Measurements from ENCODE around the gene USP10.

Gene USP10

GRCh38 chr16:84819644-84820304, 120.0 kb downstream of the USP10 start, which contains the start of gene CRISPLD2:
TSS of gene CRISPLD2 (plus strand) at chr16:84819985. CDS start at chr16:84838496, 18,511 bp downstream.
- TF ChIP-seq FOXP2 (optimal IDR thresholded peaks at IDR 0.05; ENCODE audit: borderline replicate concordance, extremely low read depth, extremely low read length, insufficient read depth) = no peak
- TF ChIP-seq POLR2AphosphoS5 (IDR thresholded peaks at IDR 0.05; ENCODE audit: low read depth, low read length) = peak; percentile 76
- TF ChIP-seq, protein P1, sequence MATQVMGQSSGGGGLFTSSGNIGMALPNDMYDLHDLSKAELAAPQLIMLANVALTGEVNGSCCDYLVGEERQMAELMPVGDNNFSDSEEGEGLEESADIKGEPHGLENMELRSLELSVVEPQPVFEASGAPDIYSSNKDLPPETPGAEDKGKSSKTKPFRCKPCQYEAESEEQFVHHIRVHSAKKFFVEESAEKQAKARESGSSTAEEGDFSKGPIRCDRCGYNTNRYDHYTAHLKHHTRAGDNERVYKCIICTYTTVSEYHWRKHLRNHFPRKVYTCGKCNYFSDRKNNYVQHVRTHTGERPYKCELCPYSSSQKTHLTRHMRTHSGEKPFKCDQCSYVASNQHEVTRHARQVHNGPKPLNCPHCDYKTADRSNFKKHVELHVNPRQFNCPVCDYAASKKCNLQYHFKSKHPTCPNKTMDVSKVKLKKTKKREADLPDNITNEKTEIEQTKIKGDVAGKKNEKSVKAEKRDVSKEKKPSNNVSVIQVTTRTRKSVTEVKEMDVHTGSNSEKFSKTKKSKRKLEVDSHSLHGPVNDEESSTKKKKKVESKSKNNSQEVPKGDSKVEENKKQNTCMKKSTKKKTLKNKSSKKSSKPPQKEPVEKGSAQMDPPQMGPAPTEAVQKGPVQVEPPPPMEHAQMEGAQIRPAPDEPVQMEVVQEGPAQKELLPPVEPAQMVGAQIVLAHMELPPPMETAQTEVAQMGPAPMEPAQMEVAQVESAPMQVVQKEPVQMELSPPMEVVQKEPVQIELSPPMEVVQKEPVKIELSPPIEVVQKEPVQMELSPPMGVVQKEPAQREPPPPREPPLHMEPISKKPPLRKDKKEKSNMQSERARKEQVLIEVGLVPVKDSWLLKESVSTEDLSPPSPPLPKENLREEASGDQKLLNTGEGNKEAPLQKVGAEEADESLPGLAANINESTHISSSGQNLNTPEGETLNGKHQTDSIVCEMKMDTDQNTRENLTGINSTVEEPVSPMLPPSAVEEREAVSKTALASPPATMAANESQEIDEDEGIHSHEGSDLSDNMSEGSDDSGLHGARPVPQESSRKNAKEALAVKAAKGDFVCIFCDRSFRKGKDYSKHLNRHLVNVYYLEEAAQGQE (IDR thresholded peaks at IDR 0.05; ENCODE audit: insufficient read depth in 1 of 2, low read depth in 2 of 2, low read length in 2 of 2) = 0 out of 4 replicates have a peak, but pooled peaks of 1 of the 2 experiments have one; percentile 30
- TF ChIP-seq TAF1 (IDR thresholded peaks at IDR 0.05; ENCODE audit: borderline replicate concordance, insufficient read depth, low read length) = no peak
- no peak for TF ChIP-seq SIN3A (IDR thresholded peaks at IDR 0.05; ENCODE audit: borderline replicate concordance, insufficient read depth, low read length)

- TF ChIP-seq POLR2AphosphoS5 (IDR thresholded peaks at IDR 0.05; ENCODE audit: low read depth, low read length) (no peak), TAF1 (IDR thresholded peaks at IDR 0.05; ENCODE audit: borderline replicate concordance, insufficient read depth, low read length) (no peak), FOXP2 (optimal IDR thresholded peaks at IDR 0.05; ENCODE audit: borderline replicate concordance, extremely low read depth, extremely low read length, insufficient read depth) (no peak), SIN3A (IDR thresholded peaks at IDR 0.05; ENCODE audit: borderline replicate concordance, insufficient read depth, low read length) (no peak)
- TF ChIP-seq, protein P1 (IDR thresholded peaks at IDR 0.05; ENCODE audit: insufficient read depth in 1 of 2, low read depth in 2 of 2, low read length in 2 of 2) = no peak
Observed at GRCh38 chr16:84820305-84820684, 120.5 kb downstream of the USP10 start.

GRCh38 chr16:84820771-84821170, 121.0 kb downstream of the USP10 start:
- no peak for TF ChIP-seq POLR2AphosphoS5 (IDR thresholded peaks at IDR 0.05; ENCODE audit: low read depth, low read length)
- no peak for TF ChIP-seq TAF1 (IDR thresholded peaks at IDR 0.05; ENCODE audit: borderline replicate concordance, insufficient read depth, low read length)
- TF ChIP-seq, protein P1 (IDR thresholded peaks at IDR 0.05; ENCODE audit: insufficient read depth in 1 of 2, low read depth in 2 of 2, low read length in 2 of 2) = no peak
- no peak for TF ChIP-seq SIN3A (IDR thresholded peaks at IDR 0.05; ENCODE audit: borderline replicate concordance, insufficient read depth, low read length)
- TF ChIP-seq FOXP2 (optimal IDR thresholded peaks at IDR 0.05; ENCODE audit: borderline replicate concordance, extremely low read depth, extremely low read length, insufficient read depth) = no peak

- no peak for TF ChIP-seq POLR2AphosphoS5 (IDR thresholded peaks at IDR 0.05; ENCODE audit: low read depth, low read length)
- TF ChIP-seq SIN3A (IDR thresholded peaks at IDR 0.05; ENCODE audit: borderline replicate concordance, insufficient read depth, low read length) = no peak
- no peak for TF ChIP-seq TAF1 (IDR thresholded peaks at IDR 0.05; ENCODE audit: borderline replicate concordance, insufficient read depth, low read length)
- TF ChIP-seq FOXP2 (optimal IDR thresholded peaks at IDR 0.05; ENCODE audit: borderline replicate concordance, extremely low read depth, extremely low read length, insufficient read depth) = no peak
- TF ChIP-seq, protein P1 (IDR thresholded peaks at IDR 0.05; ENCODE audit: insufficient read depth in 1 of 2, low read depth in 2 of 2, low read length in 2 of 2) = no peak
Observed at GRCh38 chr16:84821179-84821578, 121.4 kb downstream of the USP10 start.

Measured in PFSK-1 (cell line).